HG02981 (cell line): ENCODE results near the gene IBA57.
"Not testable (repeated sequence)": the region's sequence is repeated elsewhere in the genome, so short reads cannot be mapped to it uniquely, and the experiment has no call there.

Experiments
- ATAC-seq: cut with Tn5 transposase; IDR thresholded peaks from one replicate; pipeline ENCODE4 v1.9.1; 2021; ENCODE audit warnings: mild to moderate bottlenecking, moderate library complexity; ENCODE audit not compliant: unreplicated experiment

The IBA57 gene

DNA sequence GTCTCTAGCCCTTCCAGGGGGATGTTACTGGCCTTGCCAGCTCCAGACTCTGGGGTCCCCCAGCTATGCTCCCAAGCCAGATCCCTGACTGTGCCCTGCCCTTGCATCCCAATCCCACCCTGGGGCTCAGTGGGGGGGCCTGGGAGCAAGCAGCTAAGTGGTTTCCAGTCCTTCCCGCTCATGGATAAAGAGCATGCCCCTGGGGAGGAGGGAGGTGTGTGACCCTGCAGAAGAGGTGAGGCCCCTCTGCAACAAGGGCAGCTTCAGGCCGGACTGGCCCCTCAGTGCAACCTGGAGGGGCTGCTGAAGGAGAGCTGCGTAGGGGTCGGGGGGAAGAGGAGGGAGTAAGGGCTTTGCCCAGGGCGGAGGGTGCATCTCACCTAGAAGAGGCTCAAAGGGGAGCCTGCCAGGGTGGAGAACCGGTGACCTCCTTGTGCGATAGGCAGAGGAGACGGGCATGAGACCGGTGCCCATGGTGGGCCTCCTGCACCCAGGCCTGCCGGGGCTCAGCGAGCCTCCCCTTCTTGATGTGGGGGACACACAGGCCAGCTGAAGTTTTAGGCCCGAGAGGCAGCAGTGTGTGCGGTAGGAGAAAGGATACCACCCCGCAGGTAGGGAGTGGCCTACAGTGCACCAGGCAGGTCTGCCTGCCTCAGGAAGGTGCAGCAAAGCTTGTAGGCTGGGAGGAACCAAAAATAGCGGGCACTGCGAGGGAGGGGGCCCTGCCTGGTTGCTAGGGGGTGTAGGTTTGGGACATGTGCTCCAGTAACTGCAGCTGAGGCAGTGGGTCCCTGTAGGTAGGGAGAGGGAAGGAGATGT is 45.3 kb downstream of the IBA57 start:
- no peak for ATAC-seq

- no peak for ATAC-seq
Observed at GRCh38 chr1:228211531-228212414, 46.2 kb downstream of the IBA57 start.

GRCh38 chr1:228212415-228212965 is 46.9 kb downstream of the IBA57 start:
- ATAC-seq, result no peak

DNA sequence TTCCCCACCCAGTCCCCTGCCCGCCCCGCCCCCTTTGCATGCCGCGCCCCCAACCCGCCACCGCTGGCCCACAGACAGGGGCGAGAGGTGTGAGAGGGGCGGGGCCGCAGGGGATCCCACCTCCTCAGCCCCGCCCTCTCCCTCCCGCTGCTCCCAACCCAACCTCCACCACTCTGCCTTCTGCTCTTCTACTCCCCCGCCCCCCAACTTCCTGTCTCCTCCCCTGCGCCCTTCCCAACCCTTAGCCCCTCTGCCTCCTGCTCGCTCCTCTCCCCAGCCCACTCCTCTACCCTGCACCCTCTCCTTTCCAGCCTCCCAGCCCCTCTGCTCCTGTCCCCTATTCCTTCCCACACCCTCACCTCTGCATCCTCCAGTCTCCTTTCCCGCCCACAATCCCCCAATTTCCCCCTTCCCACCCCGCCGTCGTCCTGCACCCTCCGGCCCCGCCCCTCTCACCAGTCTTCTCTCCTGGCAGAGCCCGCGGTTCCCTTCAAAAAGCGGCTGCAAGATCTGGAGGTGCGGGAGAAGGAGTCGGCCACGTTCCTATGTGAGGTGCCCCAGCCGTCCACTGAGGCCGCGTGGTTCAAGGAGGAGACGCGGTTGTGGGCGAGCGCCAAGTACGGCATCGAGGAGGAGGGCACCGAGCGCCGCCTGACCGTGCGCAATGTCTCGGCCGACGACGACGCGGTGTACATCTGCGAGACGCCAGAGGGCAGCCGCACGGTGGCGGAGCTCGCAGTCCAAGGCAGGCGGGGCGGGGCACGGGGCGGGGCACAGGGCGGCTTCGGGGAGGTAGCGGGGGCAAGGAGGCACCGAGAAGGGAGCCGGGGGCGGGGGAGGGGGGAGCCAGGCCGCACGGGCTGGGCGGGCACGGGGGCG is 47.6 kb downstream of the IBA57 start:
- peak; percentile 96 for ATAC-seq

GRCh38 chr1:228213917-228214808 is 48.6 kb downstream of the IBA57 start:
- ATAC-seq, result no peak

DNA sequence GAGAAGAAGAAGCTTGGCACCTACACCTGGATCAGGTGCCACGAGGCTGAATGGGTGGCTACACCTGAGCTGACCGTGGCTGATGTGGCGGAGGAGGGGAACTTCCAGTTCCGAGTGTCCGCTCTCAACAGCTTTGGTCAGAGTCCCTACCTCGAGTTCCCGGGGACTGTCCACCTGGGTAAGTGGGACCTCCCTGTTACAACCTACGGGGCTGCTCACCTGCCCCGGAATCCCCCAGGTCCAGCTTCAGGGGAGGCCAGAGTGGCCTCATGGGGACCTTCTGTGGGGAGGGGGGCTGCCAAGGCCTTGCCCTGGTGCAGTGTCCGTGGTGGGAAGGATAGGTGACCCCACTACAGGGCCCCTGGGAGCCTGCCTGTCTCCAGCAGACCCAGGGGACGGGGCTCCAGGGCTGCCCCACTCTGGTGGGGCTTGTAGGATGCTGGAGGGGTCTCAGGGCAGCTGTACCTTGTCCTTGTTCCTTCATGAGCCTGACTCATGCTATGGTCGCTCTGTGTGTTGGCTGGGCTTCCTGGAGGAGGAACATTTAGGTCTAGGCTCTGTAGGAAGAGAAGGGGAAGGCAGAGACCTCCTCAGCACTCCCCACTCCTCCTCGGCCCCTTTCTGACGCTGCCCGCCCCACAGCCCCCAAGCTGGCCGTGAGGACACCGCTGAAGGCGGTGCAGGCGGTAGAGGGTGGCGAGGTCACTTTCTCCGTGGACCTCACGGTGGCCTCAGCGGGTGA is 49.5 kb downstream of the IBA57 start:
- no peak for ATAC-seq

DNA sequence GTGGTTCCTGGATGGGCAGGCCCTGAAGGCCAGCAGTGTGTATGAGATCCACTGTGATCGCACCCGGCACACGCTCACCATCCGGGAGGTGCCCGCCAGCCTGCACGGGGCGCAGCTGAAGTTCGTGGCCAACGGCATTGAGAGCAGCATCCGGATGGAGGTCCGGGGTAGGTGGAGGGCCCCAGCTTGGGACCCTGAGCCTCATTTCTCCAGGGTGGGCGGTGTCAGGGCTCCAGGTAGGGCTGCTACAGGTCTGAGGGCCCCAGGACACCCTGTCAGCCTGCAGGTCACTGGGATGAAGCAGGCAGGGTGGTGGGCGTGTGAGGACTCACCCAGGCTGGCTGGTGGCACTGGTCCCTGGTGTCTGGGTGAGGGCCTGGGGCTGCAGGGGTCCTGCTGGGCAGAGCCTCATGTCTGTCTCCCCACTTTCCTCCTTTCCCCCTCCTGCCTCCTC is 50.1 kb downstream of the IBA57 start:
- no peak for ATAC-seq

DNA sequence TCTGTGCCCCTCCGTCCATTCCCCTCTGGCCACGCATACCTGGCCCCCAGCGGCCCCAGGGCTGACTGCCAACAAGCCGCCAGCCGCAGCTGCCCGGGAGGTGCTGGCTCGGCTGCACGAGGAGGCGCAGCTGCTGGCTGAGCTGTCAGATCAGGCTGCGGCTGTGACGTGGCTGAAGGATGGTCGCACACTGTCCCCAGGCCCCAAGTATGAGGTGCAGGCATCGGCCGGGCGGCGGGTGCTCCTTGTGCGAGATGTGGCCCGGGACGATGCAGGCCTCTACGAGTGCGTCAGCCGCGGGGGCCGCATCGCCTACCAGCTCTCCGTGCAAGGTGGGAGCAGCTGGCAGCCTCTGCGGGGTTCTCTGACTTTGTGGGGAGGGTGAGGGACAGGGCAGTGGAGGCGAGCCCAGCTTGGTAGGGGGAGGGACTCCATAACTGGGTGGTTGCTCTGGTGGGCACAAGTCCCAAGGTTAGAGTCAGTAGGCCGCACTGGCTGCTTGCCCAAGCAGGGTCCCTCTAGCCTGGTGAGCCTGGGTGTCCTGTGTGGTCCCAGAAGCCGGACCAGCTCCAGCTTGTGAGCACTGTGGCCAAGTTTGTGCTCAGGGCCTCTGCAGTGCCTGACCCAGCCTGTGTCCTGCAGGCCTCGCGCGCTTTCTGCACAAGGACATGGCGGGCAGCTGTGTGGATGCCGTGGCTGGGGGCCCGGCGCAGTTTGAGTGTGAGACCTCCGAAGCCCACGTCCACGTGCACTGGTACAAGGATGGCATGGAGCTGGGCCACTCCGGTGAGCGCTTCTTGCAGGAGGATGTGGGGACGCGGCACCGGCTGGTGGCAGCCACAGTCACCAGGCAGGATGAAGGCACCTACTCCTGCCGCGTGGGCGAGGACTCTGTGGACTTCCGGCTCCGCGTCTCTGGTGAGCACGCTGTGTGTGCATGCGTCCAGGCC is 51.0 kb downstream of the IBA57 start:
- ATAC-seq, result no peak

GRCh38 chr1:228217551-228218344 is 52.1 kb downstream of the IBA57 start:
- ATAC-seq, result no peak

DNA sequence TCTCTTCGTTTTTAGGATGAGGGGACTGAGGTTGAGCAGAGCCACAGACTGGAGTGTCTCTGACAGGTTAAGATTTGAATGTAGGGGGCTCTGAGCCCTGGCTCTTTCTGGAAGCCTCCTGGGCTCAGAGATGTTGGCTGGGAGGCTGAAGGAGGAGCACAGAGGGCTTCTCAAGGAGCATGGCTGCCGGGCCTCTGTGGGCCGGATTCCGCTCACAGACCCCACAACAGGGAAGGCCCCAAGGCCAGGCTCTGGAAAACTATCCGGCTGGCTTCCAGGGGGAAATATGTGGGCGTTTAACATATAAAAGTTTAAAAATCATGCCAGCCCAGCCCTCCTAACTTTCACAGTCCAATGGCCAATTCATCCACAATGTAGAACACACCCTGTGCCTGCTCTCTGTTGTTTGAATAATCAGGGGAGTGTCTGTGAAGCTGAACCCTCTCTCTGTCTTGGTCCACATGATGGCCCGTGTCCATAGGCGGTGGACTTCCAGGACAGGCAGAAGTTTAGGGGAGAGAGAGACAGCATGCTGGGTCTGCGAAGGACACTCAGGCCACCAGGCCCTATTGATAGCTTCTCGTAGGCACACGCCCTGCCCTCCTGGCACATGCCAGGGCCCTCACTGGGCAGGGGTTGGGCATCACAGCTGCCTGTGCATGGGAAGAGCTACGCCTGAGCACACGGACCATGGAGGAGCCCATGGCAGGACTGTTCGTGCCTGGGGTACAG is 53.1 kb downstream of the IBA57 start:
- ATAC-seq, result no peak

DNA sequence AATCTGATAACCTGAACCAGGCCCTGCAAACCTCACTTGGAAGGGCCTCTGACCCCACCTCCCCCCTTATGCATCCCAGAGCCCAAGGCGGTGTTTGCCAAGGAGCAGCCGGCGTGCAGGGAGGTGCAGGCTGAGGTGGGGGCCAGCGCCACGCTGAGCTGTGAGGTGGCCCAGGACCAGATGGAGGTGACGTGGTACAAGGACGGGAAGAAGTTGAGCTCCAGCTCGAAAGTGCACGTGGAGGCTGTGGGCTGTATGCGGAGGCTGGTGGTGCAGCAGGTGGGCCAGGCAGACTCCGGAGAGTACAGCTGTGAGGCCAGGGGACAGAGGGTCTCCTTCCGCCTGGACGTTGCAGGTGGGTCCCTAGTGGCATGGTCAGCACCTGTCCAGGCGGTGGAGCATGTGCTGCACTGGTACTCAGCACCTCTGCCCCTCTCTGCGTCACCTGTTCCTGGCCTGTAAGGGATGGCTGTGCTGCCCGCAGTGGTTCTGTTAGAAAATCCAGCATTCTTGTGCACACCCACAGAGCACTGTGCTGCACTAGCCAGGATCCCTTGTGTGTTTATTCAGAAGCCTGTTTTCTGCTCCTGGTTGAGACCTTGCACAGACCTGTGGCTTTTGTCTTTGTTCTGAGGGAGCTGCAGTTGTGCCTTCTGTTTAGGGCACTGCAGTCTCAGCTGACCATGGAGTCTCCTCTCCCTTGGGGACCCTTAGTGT is 53.8 kb downstream of the IBA57 start:
- ATAC-seq, result no peak

DNA sequence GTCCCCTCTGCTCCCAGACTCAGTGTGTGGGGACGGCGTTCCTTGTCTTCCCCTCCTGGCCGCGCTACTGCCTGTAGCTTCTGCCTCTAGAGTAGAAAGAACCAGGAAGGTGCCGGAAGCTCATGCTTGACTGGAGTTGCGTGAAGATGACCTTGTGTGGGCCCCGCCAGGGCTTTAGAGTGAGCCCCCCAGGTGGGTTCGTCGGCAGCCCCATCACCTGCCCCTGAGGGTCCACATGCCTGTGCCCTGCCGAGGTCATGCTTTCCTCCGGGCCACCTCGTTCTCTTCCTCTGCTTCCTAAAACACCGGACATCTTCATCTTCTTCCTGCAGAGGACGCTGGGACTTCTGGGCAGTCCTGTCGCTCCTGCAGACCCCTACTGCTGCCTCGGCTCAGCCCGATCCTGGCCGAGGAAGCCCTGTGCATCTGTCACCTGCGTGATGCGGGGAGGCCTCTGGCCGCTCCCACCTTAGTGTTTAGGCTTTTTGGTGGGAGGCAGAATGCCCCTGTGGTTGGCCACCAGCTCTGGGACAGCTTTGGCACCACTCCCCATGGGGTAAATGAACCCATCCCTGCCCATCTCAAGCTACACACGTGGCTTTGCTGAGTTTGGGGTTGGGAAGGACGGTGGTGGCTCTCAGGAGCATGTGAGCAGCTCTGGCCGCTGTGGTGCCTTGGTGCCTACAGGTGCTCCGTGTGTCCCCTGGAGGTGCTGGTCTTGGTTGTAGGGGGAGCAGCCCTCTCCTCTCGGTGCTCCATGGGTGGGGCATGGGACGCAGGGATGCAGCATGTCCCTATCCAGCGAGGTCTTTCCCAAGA is 54.6 kb downstream of the IBA57 start:
- ATAC-seq, result no peak

DNA sequence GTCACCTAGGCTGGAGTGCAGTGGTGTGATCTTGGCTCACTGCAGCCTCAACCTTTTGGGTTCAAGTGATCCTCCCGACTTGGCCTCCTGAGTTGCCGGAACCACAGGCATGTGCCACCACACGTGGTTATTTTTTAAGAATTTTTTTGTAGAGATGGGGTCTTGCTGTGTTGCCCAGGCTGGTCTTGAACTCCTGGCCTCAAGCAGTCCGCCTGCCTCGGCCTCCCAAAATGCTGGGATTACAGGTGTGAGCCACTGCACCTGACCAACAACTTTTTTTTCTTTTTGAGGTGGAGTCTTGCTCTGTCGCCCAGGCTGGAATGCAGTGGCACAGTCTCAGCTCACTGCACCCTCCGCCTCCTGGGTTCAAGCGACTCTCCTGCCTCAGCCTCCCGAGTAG is 55.5 kb downstream of the IBA57 start:
- not testable (repeated sequence) for ATAC-seq

DNA sequence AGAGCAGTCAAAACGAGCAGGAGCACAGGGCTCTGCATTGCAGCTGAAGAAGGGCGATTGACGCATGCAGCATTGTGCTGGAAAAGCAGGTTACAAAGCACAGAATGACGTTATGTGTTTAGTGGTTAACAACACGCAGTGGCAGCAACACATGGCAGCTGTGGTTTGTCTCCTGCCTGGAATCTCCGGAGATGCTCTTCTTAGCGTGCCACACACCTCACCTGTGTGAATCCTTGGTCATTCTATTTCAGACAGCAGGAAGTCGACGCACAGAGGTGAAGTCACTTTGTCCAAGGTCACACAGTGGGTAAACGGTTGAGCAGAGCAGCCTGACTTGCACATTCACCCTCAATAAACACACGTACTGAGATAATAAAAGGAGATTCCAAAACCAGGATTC is 56.9 kb downstream of the IBA57 start:
- ATAC-seq, result no peak
